Ishikawa (cell line): ENCODE results near the gene ZNF429.

Experiments used
- CEBPB ChIP-seq: IDR thresholded peaks from 2 replicates; pipeline ENCODE4 v1.6.1; 2012
- CREB1 ChIP-seq: IDR thresholded peaks from 2 replicates; pipeline ENCODE4 v1.6.1; 2012; ENCODE audit warnings: low read depth
- RAD21 ChIP-seq: IDR thresholded peaks from 2 replicates; pipeline ENCODE4 v1.6.1; 2012; ENCODE audit warnings: low read depth
- YY1 ChIP-seq: IDR thresholded peaks from 2 replicates; pipeline ENCODE4 v1.6.1; 2012; ENCODE audit warnings: low read depth

- no peak for TF ChIP-seq CREB1
- no peak for TF ChIP-seq CEBPB
- TF ChIP-seq RAD21 = no peak
- no peak for TF ChIP-seq YY1
Observed at GRCh38 chr19:21593934-21594820, 88.8 kb downstream of the ZNF429 start.
